ENCODE results near the gene PPP1R26.
"Not testable (repeated sequence)": the region's sequence is repeated elsewhere in the genome, so short reads cannot be mapped to it uniquely, and the experiment has no call there.

The PPP1R26 gene

GRCh38 chr9:135505406-135506187, 26.0 kb downstream of the PPP1R26 start:
- DNase-seq (ENCODE audit: low read depth in 2 of 2), result no peak

DNA sequence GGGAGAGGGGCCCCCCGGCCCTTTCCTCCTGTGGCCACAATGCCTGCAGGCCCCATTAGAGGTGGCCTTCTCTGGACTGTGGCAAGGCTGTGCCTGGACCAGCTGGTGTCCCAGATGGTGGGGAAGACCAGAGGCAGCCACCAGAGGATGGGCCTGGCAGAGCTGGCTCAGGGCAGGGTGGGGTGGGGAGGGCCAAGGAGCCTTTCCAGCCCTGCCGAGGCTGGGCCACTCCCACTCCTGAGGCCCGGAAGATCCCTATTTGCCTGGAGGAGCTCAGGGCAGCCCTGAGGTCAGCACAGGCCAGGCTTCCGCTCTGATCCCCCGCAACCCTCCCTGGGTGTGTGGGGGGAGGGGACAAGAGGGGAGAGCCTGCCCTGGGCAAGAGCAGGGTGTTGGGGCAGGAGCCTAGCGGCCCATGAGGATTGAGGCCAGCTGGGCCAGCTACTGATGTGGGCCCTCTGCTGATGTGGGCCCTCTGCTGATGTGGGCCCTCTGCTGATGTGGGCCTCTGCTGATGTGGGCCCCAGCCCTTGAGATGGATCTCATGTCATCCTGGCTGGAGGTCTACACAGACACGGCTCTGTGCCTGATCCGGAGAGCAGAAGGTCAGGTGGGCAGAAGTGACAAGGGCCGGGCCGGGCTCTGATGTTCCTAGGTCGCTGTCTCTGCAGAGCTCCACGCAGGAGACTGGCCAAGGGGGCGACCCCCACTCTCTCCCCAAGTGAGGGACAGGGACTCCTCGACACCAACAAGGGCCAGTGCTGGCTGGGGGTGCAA, 26.9 kb downstream of the PPP1R26 start:
- no peak for DNase-seq (ENCODE audit: low read depth in 2 of 2)

DNA sequence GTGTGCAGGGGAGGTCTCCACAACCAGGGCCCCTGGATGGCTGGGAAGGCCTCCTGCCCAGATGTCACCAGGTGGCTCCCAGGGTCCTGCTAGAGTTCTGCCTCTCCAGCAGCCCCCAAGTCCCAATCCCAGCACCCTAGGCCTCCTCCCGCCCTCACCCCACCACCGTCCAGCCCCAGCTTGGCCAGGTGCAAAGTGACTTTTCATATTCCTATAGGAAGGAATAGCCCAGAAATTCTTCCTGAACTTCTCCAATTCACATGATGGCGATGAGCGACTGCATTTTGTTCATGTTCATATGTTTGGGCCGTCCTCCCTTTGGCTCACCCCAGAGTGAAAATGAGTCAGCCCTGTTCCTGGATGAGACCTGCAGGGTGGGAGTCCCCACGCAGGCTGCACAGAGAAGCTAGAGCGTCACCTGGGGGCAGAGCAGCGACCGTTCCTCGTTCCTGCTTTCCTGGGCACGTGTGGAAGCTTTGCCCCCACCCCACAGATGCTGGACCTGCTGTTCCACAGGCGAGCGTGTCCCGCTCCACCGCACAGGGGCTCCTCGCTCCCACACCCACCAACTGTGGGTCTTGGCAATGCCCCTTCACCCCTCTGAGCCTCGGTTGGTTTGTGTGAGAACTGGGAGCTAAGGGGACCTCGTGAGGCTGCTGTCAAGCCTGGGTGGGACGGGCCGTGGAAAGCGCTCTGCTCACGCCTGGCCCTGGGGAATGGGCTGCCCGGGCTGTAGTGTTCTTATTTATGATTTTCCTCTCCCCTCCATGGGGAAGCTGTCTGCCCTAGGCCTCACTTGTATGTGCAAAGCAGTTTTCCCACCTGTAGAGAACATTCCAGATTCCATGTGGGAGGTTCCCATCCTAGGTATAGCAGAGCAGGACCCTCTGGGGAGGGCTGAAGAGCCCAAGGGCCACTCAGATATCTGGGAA, 27.8 kb downstream of the PPP1R26 start:
- DNase-seq (ENCODE audit: low read depth in 2 of 2), result no peak

DNA sequence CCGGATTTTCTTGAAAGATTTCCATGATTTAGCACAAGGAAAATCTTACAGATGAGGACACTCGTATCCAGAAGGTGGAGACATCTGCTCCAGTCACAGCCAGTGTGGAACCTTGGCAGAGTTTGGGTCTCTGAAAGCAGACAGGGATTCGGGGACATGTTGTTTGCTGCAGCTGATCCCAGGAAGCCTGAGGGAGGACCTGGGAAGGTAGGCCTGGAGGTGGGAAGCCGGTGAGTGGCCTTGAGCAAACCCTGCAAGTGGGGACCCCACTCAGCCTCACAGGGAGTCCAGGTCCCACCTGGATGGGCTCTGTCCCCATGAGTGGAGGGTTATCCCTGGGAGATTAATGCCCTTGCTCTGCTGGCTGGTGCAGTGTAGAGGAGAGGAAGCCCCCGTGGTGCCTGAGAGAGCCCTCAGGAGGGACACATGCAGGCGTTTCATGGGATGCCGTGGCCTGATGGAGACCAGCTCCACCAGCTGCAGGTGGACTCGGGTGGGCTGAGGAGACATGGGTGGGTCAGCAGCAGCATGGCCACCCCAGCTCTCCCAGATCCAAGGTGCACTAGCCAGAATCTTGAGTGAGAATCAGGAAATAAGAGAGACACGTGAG, 28.7 kb downstream of the PPP1R26 start:
- no peak for DNase-seq (ENCODE audit: low read depth in 2 of 2)

DNA sequence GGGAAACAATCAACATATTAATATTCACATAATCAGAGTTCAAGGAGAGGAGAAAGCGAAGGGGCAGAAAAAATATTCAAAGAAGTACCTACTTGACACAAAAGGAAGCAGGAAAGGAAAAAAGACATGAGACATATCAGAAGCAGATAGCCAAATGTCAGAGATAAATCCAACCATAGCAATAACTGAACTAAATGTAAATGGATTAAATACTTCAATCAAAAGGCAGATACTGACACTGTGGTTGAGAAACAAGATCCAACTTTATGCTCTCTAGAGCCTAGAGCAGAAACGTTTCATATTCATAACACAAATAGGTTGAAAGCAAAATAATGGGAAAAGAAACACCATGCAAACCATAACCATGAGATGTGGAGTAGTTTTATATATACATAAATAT, 29.9 kb downstream of the PPP1R26 start:
- DNase-seq (ENCODE audit: low read depth in 2 of 2), result no peak

DNA sequence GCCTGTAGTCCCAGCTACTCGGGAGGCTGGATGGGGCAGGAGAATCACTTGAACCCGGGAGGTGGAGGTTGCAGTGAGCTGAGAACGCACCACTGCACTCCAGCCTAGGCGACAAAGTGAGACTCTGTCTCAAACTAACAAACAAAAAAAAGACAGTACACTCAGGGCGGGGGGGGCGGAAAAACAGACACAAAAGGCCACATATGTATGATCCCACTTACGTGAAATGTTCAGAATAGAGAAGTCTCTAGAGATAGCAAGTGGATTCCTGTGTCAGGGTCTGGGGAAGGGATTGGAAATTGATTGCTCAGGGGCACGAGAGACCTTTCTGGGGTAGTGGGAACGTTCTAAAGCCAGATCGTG, 32.6 kb downstream of the PPP1R26 start:
- DNase-seq (ENCODE audit: low read depth in 2 of 2), result no peak

DNA sequence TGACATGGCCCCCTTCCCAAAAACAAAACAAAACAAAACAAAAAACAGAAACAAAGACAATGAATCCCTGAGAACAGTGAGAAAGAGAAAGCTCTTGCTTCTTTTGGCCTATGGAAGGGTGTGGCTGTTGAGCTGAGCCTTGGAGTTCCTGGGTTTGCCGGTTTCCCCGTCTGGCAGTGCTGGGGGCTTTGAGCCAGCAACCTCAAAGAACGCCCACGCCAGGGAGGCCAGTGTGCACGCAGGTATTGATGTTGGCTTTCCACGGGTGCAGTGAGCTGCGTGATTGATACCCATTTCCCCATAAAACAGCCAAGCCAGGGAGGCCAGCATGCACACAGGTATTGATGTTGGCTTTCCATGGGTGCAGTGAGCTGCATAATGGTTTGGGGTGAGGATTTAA, 33.3 kb downstream of the PPP1R26 start:
- DNase-seq (ENCODE audit: low read depth in 2 of 2), result no peak

DNA sequence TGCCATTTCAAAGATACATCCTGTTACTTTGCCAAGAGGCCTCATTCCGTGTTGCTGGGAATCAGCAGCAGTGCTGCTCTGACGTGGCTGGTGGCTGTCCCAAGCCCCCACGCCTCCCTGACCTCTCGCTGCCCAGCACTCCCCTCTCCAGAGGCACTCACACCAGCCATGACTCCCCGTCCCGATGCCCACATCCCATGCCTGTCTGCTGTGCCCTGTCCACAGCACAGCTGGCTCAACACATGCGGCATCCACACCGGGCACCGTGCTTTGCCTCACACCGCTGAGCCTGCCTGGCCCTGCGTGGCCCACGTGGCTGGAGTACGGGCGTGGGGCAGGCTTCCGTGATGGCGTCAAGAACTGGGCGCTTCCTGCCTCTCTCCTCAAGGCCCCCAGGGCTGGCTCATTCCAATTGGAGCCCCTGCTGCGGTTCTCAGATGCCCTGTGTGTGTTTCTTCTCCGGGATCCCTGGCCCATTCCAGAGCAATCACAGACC, 33.8 kb downstream of the PPP1R26 start:
- no peak for DNase-seq (ENCODE audit: low read depth in 2 of 2)

DNA sequence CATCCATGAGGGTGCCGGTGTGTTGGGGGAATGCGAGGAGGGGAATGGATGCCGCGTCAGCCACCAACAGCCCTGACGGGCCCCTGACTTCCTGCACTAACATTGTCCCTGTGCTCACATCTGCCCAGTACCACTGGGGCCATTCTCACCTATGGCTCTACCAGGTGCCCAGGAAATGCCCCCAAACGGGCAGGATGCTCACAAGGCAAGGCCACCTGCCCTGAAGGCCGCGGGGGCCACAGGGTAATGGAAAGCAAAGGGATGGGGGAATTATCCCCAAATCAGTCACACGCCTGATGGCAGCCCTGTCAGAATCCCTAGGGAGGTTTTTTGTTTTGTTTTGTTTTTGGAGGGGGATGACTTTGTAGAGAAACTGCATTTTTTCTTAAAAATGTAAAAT, 34.3 kb downstream of the PPP1R26 start:
- DNase-seq (ENCODE audit: low read depth in 2 of 2), result not testable (repeated sequence)

GRCh38 chr9:135514342-135515082, 34.9 kb downstream of the PPP1R26 start:
- DNase-seq (ENCODE audit: low read depth in 2 of 2), result no peak

DNA sequence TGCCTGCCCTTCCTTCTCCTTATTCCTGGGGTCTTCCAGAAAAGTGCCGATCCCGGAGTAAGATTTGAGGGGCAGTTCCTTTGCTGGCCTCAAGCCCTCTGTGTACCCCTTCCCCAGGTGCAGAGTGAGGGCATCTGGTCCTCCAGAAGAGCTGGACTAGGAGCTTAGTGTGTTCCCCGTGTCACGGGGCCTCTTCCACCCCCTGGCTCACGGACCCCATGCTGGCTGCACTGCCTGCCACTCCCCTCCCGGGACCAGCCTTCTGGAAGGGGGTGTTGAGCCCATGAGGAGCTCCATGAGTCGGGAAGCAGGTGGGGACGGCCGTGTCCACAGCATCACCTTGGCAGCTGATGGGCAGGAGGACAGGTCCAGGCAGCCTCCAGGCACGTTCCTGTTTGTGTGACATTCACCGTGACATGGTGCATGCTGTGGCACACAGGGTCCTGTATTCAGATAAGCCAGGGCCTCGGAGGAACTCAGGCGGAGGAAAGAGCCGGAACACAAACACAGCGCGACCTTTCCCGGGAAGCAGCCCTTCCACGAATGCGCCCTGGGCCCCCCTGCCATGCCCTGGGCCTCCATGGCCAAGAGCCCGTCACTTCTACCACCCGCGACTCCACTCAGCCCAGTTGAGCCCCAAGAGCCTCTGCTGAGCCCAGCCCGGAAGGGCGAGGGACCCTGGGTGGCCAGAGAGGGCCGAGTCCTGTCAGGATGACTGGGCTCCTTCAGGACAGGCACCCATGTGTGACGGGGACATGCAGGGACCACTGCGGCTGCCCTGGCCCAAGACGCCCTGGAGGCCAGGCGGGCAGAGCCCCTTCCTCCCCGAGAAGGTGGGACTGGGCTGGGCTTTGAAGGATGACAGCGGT, 35.7 kb downstream of the PPP1R26 start:
- no peak for DNase-seq (ENCODE audit: low read depth in 2 of 2)

DNA sequence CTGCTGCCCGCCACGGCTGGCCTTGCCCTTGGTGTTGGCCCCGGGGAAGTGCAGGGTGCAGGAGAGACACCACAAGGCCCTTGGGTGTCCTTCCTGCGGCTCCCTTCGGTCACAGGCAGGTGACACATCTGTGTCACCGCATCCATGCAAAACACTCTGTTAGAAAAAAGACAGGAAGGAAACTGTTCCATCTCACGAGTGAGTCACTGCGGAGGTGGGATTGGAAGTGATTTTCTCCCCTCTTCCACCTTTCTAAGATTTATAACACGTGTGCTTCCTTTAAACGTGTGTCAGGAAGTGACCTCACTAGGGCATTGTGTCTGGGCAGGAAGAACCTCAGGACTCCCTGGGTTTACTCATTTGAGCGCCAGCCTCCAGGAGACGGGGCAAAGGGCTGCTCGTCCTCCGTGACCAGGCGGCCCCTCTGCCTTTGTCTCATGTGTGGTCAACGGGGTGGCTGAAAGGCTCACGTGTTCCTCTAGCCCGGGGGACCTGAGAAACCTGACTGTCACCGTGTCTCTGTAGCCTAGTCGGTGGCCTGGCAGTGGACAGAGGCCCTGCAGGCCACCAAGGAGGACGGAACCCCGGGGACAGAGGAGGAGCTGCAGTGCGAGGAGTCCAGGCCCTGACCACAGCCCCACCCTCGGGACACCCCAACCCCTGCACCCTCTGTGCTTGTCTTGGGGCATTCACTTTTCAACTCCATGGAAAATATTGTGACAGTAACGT, 36.7 kb downstream of the PPP1R26 start:
- DNase-seq (ENCODE audit: low read depth in 2 of 2), result no peak

- no peak for DNase-seq (ENCODE audit: low read depth in 2 of 2)
Observed at GRCh38 chr9:135517407-135517822, 37.8 kb downstream of the PPP1R26 start.

DNA sequence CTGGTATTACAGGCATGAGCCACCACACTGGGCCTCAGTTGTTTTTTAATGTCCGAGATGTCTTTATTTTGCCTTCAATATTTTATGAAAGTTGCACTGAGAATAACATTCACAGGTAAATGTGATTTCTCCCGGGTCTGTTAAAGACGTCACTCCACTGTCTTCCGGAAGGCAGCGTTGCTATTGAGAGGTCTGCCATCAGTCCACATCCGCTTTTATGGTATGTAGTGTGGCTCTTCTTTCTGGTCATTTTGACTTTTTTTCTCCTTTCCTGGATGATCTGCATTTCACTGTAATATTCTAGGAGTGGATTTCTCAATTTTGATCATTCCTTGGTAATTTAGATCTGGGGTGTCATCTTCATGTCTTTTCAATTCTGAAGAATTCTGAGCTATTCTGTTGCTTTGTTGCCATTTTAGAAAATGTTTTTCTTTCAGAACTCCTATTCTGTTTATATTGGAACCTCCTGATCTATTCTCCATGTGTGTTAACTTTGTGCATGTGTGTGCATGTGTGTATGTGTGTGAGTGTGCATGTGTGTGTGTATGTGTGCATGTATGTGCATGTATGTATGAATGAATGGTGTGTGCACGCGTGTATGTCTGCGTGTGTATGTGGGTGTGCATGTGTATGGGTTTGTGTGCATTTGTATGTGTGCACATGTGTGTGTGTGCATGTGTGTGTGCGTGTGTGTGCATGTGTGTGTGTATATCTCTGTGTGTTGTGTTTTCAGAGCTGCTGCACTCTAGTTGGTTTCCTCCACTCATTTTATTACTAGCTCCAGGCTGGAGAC, 39.8 kb downstream of the PPP1R26 start:
- DNase-seq (ENCODE audit: low read depth in 2 of 2), result no peak

- no peak for DNase-seq (ENCODE audit: low read depth in 2 of 2)
Observed at GRCh38 chr9:135520916-135521607, 41.5 kb downstream of the PPP1R26 start, which contains the start of gene LCN1. LCN1 (plus strand) TSS chr9:135521440; CDS start chr9:135521498, 58 bp downstream.

DNA sequence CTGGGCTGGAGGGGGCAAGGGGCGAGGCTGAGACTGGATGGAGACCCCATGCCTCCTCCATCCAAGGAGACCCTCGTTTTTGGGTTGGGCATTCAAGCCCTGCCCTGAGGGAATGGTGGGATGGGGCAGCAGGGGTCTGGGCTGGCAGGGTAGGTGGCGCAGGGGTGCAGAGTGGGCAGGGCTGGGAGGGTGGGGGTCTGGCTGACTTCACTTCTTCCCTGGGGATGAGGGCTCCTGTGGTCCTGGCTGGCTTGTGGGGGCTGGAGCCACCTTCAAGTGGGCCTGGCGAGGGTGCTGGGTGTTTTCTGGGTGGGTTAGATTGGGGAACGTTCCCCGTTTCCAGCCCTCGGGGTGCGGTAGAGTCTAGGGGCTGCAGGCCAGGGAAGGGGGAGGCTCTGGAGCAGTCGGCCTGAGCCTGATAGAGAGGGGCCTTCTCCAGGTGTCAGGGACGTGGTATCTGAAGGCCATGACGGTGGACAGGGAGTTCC, 42.1 kb downstream of the PPP1R26 start:
- no peak for DNase-seq (ENCODE audit: low read depth in 2 of 2)

DNA sequence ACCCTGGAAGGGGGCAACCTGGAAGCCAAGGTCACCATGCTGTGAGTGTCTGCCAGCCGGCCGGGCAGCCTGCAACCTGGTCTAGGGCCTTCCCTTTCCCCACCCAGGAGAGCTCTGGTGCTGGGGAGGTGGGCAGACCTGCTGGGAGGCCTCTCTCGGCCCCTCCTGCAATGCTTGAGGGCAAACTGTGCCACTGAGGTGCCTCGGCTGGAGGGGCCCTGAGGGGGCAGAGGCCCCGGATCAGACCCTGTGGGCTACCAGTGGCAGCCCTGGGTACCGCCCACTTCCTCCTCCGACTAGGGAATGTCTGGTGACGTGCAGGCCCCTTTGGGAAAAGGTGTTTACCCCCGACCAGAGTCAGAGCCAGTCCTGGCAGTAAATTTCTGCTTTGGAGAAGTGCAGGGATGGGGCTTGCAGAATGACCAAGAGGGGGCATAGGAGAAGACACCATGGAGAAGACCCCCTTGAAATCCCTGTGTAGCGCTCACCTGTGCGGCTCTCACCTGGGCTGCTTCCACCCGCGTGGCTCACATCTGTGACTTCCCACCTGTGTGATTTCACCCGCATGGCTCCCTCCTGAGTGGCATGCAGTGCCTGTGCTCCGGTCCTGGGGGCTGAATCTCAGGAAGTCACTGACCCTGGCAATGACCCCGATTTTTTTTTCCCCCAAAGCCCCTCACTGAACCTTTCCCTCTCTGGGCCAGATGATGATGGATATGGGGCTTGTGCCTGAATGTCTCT, 42.7 kb downstream of the PPP1R26 start:
- DNase-seq (ENCODE audit: low read depth in 2 of 2), result no peak
